Measurements from ENCODE around the gene ZNF410. TPM values are rescaled to one million over a fixed set of nuclear protein-coding genes. Genes with fewer than 3 reads are reported as not detected.

Gene ZNF410
- total RNA-seq, 1 donor, result 102 TPM

- no peak for TF ChIP-seq CTCF (IDR thresholded peaks at IDR 0.05; ENCODE audit: insufficient read depth, low read depth, low read length)
- peak; percentile 97 for DNase-seq (ENCODE audit: low read depth)
These were observed 63.4 kb downstream of the ZNF410 start, which contains the start of the genes COQ6 and FAM161B for GRCh38 chr14:73949752-73950734. Gene COQ6, plus strand, starts transcription at chr14:73950302. Its CDS starts 31 bp downstream, at chr14:73950333. Gene FAM161B, minus strand, starts transcription at chr14:73950094. Its CDS starts 68 bp downstream, at chr14:73950026.

GRCh38 chr14:73953731-73954130 lies 67.1 kb downstream of the ZNF410 start:
- H3K4me3 ChIP-seq (ENCODE audit: low read depth, low read length), result no peak overlapping the region
- no peak for DNase-seq (ENCODE audit: low read depth)
- no peak for TF ChIP-seq CTCF (IDR thresholded peaks at IDR 0.05; ENCODE audit: insufficient read depth, low read depth, low read length)

More at GRCh38 chr14:73949752-73950734, 63.4 kb downstream of the ZNF410 start, which contains the start of the genes COQ6 and FAM161B:
- H3K4me3 ChIP-seq (ENCODE audit: low read depth, low read length), result peak within 1 kb of the TSS; percentile 89

GRCh38 chr14:73955674-73956073 lies 69.0 kb downstream of the ZNF410 start:
- TF ChIP-seq CTCF (IDR thresholded peaks at IDR 0.05; ENCODE audit: insufficient read depth, low read depth, low read length), result no peak
- DNase-seq (ENCODE audit: low read depth), result no peak

GRCh38 chr14:73958591-73958990 lies 71.9 kb downstream of the ZNF410 start:
- H3K4me3 ChIP-seq (ENCODE audit: low read depth, low read length), result no peak overlapping the region
- DNase-seq (ENCODE audit: low read depth), result no peak
- no peak for TF ChIP-seq CTCF (IDR thresholded peaks at IDR 0.05; ENCODE audit: insufficient read depth, low read depth, low read length)

More at GRCh38 chr14:73955674-73956073, 69.0 kb downstream of the ZNF410 start:
- H3K4me3 ChIP-seq (ENCODE audit: low read depth, low read length), result no peak overlapping the region

GRCh38 chr14:73961192-73961591 lies 74.5 kb downstream of the ZNF410 start:
- no peak for TF ChIP-seq CTCF (IDR thresholded peaks at IDR 0.05; ENCODE audit: insufficient read depth, low read depth, low read length)
- H3K4me3 ChIP-seq (ENCODE audit: low read depth, low read length), result no peak overlapping the region
- DNase-seq (ENCODE audit: low read depth), result no peak

GRCh38 chr14:73965216-73965615 lies 78.6 kb downstream of the ZNF410 start:
- DNase-seq (ENCODE audit: low read depth), result peak; percentile 60
- no peak for TF ChIP-seq CTCF (IDR thresholded peaks at IDR 0.05; ENCODE audit: insufficient read depth, low read depth, low read length)
- no peak overlapping the region for H3K4me3 ChIP-seq (ENCODE audit: low read depth, low read length)
